Endothelial cell of umbilical vein (primary cell): Measurements from ENCODE around the gene ATXN2. TPM values are rescaled to one million over a fixed set of nuclear protein-coding genes. Genes with fewer than 3 reads are reported as not detected.
A peak's percentile ranks its signal among the peaks of the same experiment; 100 is the strongest.

Experiments used
- BruUV-seq: library from RNA; stranded (reverse); fragments of 400-500 nt; replicated peaks from 2 replicates; lab custom pipeline; 2021; lab: Mats Ljungman, UMichigan
- CTCF ChIA-PET: fragments of 300-600, 350-600 bp; sonication (Branson Sonifier 250); formaldehyde crosslinking; loops from one replicate; lab custom pipeline; 2021; ENCODE audit warnings: antibody characterized with exemption, inconsistent platforms; lab: Charles Lee
- POLR2A ChIA-PET: fragments of 300-600, 350-600 bp; sonication (Branson Sonifier 250); formaldehyde crosslinking; loops from one replicate; lab custom pipeline; 2021; ENCODE audit warnings: antibody characterized with exemption, inconsistent platforms; lab: Charles Lee
- DNase-seq: peaks from one replicate; pipeline ENCODE4 v3.0.0-alpha.2; 2011; ENCODE audit warnings: low read depth, low spot score
- FAIRE-seq: peaks from 2 replicates; lab custom pipeline; 2011; peaks lifted over from hg19 to GRCh38; lab: Jason Lieb, UNC
- H2AFZ ChIP-seq: 2 replicates; pipeline ENCODE4 v1.6.0; 2012; ENCODE audit warnings: low read depth, low read length, control low read depth, inconsistent platforms
- H3K27ac ChIP-seq: 2 replicates; pipeline ENCODE4 v1.5.1; 2011; ENCODE audit warnings: low read depth, mild to moderate bottlenecking, control low read depth, low read length, moderate library complexity; ENCODE audit not compliant: insufficient read depth
- H3K27me3 ChIP-seq, 2 experiments: 2 replicates each; pipeline versions ENCODE4 v1.6.0 to v1.6.1; 2011; ENCODE audit warnings: low read length in 2 of 2, mixed read lengths in 1 of 2; ENCODE audit not compliant: control insufficient read depth in 2 of 2, insufficient read depth in 2 of 2
- H3K36me3 ChIP-seq, 2 experiments: 2 replicates in 1 of 2; 3 replicates in 1 of 2; pipeline ENCODE4 v1.5.1; 2011; ENCODE audit warnings: low read length in 2 of 2, mild to moderate bottlenecking in 1 of 2, moderate library complexity in 1 of 2; ENCODE audit not compliant: control insufficient read depth in 2 of 2, insufficient read depth in 2 of 2; ENCODE audit errors: extremely low read depth in 1 of 2
- H3K4me1 ChIP-seq: 3 replicates; pipeline ENCODE4 v1.5.1; 2011; ENCODE audit warnings: mild to moderate bottlenecking, low read length; ENCODE audit not compliant: control insufficient read depth, insufficient read depth; ENCODE audit errors: extremely low read depth
- H3K4me2 ChIP-seq: 2 replicates; pipeline ENCODE4 v1.6.1; 2011; ENCODE audit warnings: low read length, control low read depth, mixed read lengths; ENCODE audit not compliant: insufficient read depth
- H3K4me3 ChIP-seq, 3 experiments: fragments of 200-600 bp in 1 of 3; sonication (generic), shearing (Covaris generic) in 1 of 3; replicated peaks in 1 of 3; 2 replicates each; pipeline ENCODE4 v1.5.1; 2011 to 2016; ENCODE audit warnings: control low read depth in 3 of 3, low read length in 3 of 3, mild to moderate bottlenecking in 2 of 3, inconsistent platforms in 1 of 3, low read depth in 1 of 3, moderate library complexity in 1 of 3; ENCODE audit not compliant: insufficient read depth in 1 of 3
- H3K79me2 ChIP-seq: 2 replicates; pipeline ENCODE4 v1.6.0; 2012; ENCODE audit warnings: low read length, inconsistent platforms; ENCODE audit not compliant: control insufficient read depth, insufficient read depth
- H3K9ac ChIP-seq: replicated peaks from 2 replicates; pipeline ENCODE3; 2011; ENCODE audit warnings: low read length, control low read depth; ENCODE audit not compliant: insufficient read depth; ENCODE audit errors: extremely low read depth
- H3K9me1 ChIP-seq: replicated peaks from 3 replicates; pipeline ENCODE4 v1.6.0; 2011; ENCODE audit warnings: mild to moderate bottlenecking, low read length; ENCODE audit not compliant: control insufficient read depth, insufficient read depth; ENCODE audit errors: extremely low read depth
- H3K9me3 ChIP-seq: replicated peaks from 2 replicates; pipeline ENCODE4 v1.5.1; 2012; ENCODE audit warnings: low read length, inconsistent platforms; ENCODE audit not compliant: control insufficient read depth, insufficient read depth
- H4K20me1 ChIP-seq: replicated peaks from 2 replicates; pipeline ENCODE3; 2011; ENCODE audit warnings: mild to moderate bottlenecking, low read length; ENCODE audit not compliant: control insufficient read depth, insufficient read depth; ENCODE audit errors: extremely low read depth
- EZH2 ChIP-seq: IDR thresholded peaks from 2 replicates; pipeline ENCODE4 v1.6.1; 2012; ENCODE audit warnings: borderline replicate concordance, low read depth, mild to moderate bottlenecking, moderate library complexity, low read length, inconsistent platforms; ENCODE audit not compliant: severe bottlenecking
- FOS ChIP-seq: IDR thresholded peaks from 2 replicates; pipeline ENCODE4 v1.6.1; 2011; ENCODE audit warnings: mild to moderate bottlenecking, low read length, moderate library complexity, borderline replicate concordance; ENCODE audit not compliant: insufficient read depth
- GATA2 ChIP-seq: IDR thresholded peaks from 2 replicates; pipeline ENCODE4 v1.7.0; 2011; ENCODE audit warnings: low read depth, mild to moderate bottlenecking, moderate library complexity, mixed read lengths, low read length; ENCODE audit not compliant: insufficient read length, insufficient read depth
- JUN ChIP-seq: IDR thresholded peaks from 2 replicates; pipeline ENCODE4 v1.6.1; 2011; ENCODE audit warnings: borderline replicate concordance, low read depth; ENCODE audit not compliant: insufficient read length, insufficient read depth
- MYC ChIP-seq: IDR thresholded peaks from one replicate; pipeline ENCODE4 v1.6.1; 2011; ENCODE audit warnings: mild to moderate bottlenecking, low read depth, low read length
- POLR2A ChIP-seq: IDR thresholded peaks from 2 replicates; pipeline ENCODE4 v1.6.1; 2012; ENCODE audit warnings: low read depth, mild to moderate bottlenecking, control low read depth, low read length
- POLR2AphosphoS5 ChIP-seq: IDR thresholded peaks from 2 replicates; pipeline ENCODE4 v1.6.1; 2012; ENCODE audit warnings: low read depth, mild to moderate bottlenecking, control low read depth, low read length, moderate library complexity; ENCODE audit not compliant: insufficient read depth
- dilution Hi-C: fragments of 300-500 bp; cut with MboI; formaldehyde crosslinking; loops from one replicate; pipeline ENCODE4 v1.15.0; 2019; ENCODE audit warnings: low sequenced_read_pairs; ENCODE audit not compliant: extremely low pct_ligation_motif_present
- intact Hi-C: fragments of 100-400 bp; cut with micrococcal nuclease; formaldehyde crosslinking; loops from one replicate; pipeline ENCODE4 v1.10.0; 2022
- polyA plus RNA-seq, 4 experiments: library from polyadenylated mRNA; depleted of rRNA in 3 of 4; stranded (reverse) in 3 of 4; unstranded in 1 of 4; fragments of >200 nt; gene quantifications; 2 replicates each; pipeline versions ENCODE4 v1.2.1 to v1.2.3, GENCODE V29; 2011 to 2012; ENCODE audit warnings: missing spikeins in 1 of 4
- total RNA-seq: library from RNA; stranded (reverse); gene quantifications from 2 replicates; pipeline ENCODE4 v1.2.3, GENCODE V29; 2021
- TF ChIP-seq, protein P1 (sequence below): IDR thresholded peaks from 2 replicates; pipeline ENCODE4 v1.6.1; 2011; ENCODE audit not compliant: insufficient read depth, insufficient read length
- TF ChIP-seq, protein P2 (sequence below), 2 donors: IDR thresholded peaks; 1 replicate in 1 of 2; 2 replicates in 1 of 2; pipeline ENCODE4 v1.5.1; 2011; ENCODE audit warnings: low read length in 2 of 2, mild to moderate bottlenecking in 2 of 2, moderate library complexity in 2 of 2, control low read depth in 1 of 2, inconsistent platforms in 1 of 2, low read depth in 1 of 2; ENCODE audit not compliant: insufficient read depth in 1 of 2; ENCODE audit errors: extremely low read depth in 1 of 2

ATXN2 gene
- total and polyA plus RNA-seq, 2 donors (not counting 3 experiments of a cell fraction or from before 2014, with no cell fraction given): 58.9 to 86.7 TPM

DNA sequence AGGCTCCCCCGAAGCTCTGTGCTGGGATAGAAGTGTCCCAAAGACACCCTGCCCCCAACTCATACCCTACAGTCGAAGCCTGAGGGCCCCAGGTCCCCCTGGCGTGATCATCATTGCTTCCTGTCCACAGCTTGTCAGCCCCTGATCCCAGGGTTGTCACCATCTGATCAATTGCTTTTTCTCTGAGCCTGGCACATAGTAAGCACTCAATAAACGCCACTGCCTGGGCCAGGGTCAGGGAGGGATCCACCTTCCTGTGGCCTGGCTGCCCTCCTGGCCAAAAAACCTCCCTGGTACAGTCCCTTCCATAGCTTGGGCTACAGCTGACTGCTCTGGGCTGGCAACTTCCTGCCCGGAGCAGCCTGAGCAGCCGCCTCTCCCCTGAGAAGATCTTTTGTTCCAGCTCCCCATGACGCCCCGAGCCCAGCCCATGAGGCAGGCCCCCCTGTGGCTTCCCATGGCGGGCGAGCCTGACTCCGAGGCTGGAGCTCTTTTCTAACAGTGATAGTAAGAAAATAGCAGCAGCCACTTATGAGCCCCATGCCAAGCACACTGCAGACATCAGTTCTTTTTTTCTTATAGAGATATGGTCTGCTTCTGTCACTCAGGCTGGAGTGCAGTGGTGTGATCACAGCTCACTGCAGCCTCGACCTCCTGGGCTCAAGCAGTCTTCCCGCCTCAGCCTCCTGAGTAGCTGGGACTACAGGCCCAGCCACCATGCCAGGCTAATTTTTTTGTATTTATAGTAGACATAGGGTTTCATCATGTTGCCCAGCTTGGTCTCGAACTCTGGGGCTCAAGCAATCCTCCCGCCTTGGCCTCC is 186.9 kb downstream of the ATXN2 start:
- Histone ChIP-seq H3K79me2 (peaks cover 98% of the 10 kb centered on the region), H3K9ac (peak overlapping the region; percentile 4), H3K9me1 (no peaks in the 10 kb centered on the region), H3K9me3 (no peaks in the 10 kb centered on the region), H2AFZ (no peak overlapping the region), H3K36me3 (peaks cover 0 to 3% of the 10 kb centered on the region in 2 experiments), H3K4me3 (no peak overlapping the region), H4K20me1 (peaks cover 3% of the 10 kb centered on the region), H3K4me2 (peak overlapping the region; percentile 4), H3K27me3 (no peaks in the 10 kb centered on the region), H3K4me1 (peaks cover 71% of the 10 kb centered on the region), H3K27ac (peak overlapping the region; percentile 87)
- POLR2A ChIA-PET: interaction anchor here (0.9 to 1.2 kb wide), 3 partner anchors 9 to 39 kb away, joined by 3 to 7 read pairs (median 3); no protein-coding TSS in a partner anchor
- peak; percentile 42 for FAIRE-seq
- CTCF ChIA-PET: interaction anchor here (0.7 to 7.7 kb wide), 10 partner anchors 9 to 81 kb away, joined by 3 to 101 read pairs (median 5); no protein-coding TSS in a partner anchor
- TF ChIP-seq POLR2A (no peak), POLR2AphosphoS5 (peak; percentile 5)
- intact Hi-C loops: no loop called here
- peak; percentile 51 for DNase-seq
- dilution Hi-C loops: no loop called here
- BruUV-seq: no TSS peak

DNA sequence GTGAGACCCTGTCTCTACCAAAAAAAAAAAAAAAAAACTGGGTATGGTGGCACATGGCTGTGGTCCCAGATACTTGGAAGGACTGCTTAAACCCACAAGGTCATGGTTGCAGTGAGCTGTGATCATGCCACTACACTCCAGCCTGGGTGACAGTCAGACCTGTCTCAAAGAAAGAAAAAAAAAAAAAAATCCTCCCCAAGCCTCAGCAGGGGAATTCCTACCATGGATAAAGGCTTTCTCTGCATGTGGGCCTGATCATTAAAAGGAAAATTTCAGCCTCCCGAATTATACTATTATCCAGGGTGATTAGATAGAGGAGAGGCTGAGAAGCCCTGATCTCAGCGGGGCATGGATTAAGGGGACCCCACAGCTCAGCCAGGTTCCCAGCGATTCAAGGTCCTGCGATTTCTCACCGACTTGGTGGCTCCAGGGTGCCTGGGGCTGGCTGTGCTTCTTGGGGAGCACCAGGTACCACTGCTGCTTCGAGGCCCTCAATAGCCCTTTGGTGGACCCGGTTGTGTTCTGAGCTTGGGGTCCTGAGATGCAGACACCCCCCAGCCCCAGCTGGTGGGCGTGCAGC is 187.8 kb downstream of the ATXN2 start:
- TF ChIP-seq, protein P1, sequence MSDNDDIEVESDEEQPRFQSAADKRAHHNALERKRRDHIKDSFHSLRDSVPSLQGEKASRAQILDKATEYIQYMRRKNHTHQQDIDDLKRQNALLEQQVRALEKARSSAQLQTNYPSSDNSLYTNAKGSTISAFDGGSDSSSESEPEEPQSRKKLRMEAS: no peak
- TF ChIP-seq POLR2A (no peak), JUN (no peak), FOS (no peak), GATA2 (no peak), POLR2AphosphoS5 (no peak), MYC (no peak), EZH2 (no peak)
- TF ChIP-seq, protein P2, sequence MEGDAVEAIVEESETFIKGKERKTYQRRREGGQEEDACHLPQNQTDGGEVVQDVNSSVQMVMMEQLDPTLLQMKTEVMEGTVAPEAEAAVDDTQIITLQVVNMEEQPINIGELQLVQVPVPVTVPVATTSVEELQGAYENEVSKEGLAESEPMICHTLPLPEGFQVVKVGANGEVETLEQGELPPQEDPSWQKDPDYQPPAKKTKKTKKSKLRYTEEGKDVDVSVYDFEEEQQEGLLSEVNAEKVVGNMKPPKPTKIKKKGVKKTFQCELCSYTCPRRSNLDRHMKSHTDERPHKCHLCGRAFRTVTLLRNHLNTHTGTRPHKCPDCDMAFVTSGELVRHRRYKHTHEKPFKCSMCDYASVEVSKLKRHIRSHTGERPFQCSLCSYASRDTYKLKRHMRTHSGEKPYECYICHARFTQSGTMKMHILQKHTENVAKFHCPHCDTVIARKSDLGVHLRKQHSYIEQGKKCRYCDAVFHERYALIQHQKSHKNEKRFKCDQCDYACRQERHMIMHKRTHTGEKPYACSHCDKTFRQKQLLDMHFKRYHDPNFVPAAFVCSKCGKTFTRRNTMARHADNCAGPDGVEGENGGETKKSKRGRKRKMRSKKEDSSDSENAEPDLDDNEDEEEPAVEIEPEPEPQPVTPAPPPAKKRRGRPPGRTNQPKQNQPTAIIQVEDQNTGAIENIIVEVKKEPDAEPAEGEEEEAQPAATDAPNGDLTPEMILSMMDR (IDR thresholded peaks at IDR 0.05; ENCODE audit: extremely low read depth in 1 of 2, insufficient read depth in 1 of 2, low read depth in 1 of 2, low read length in 2 of 2): no peak
- POLR2A ChIA-PET: interaction anchor here (1.2 kb wide), 1 partner anchor 33 kb away, joined by 5 read pairs; no protein-coding TSS in a partner anchor
- no TSS peak for BruUV-seq
- Histone ChIP-seq H3K9me3 (no peaks in the 10 kb centered on the region), H3K79me2 (peaks cover 98% of the 10 kb centered on the region), H3K4me3 (no peak overlapping the region), H2AFZ (no peak overlapping the region), H4K20me1 (peaks cover 3% of the 10 kb centered on the region), H3K27me3 (no peaks in the 10 kb centered on the region), H3K9ac (peak overlapping the region; percentile 95), H3K36me3 (peaks cover 0 to 3% of the 10 kb centered on the region in 2 experiments), H3K4me2 (peak overlapping the region; percentile 4), H3K27ac (peak overlapping the region; percentile 87), H3K4me1 (peaks cover 71% of the 10 kb centered on the region), H3K9me1 (no peaks in the 10 kb centered on the region)
- CTCF ChIA-PET: interaction anchor here (0.6 to 7.7 kb wide), 5 partner anchors 14 to 80 kb away, joined by 3 to 101 read pairs (median 15); no protein-coding TSS in a partner anchor
- dilution Hi-C loops: no loop called here
- DNase-seq (no peak), FAIRE-seq (no peak)
- intact Hi-C loops: no loop called here
